ENCODE data around the gene UQCC2. TPM values are rescaled to one million over a fixed set of nuclear protein-coding genes. Genes with fewer than 3 reads are reported as not detected.
A peak's percentile ranks its signal among the peaks of the same experiment; 100 is the strongest.

The UQCC2 gene
- total RNA-seq, 4 donors from 2014 or later = 14.5 to 29.7 (median 23.4) TPM

DNA sequence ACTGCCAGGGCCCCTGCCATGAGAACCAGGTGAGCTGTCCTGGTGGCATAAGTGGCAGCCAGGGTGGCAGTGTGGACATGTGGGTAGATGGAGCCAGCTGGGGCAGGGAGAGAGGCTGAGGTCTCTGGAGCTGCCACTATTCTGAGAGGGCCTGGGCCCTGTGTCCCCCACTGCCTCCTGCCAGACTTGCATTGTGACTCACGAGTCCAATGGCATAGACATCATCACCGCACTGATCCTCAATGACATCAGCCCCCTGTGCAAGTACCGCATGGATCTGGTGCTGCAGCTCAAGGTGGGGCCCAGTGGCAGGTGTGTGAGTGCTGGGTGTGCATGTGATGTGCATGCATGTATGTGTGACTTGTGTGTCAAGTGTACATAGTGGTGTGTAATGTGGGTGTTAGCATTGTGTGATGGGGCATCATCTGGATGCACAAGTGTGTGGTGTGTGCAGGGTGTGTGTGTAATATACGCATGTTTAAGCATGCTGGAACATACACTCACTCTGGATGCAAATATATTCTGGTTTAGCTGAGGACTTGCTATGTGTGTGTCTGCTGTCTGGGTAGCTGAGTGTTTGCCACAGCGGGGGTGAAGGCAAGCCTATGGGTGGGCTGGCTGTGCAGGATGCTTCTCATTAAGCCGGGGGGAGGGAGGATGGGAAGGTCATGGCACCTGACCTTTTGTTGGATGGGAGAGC lies 25.1 kb downstream of the UQCC2 start:
- no peaks in the 10 kb centered on the region for H3K9me3 ChIP-seq
- WGBS, 2 donors = 62% methylated on average over 5 to 6 of the region's 6 CpGs
- H3K27me3 ChIP-seq = no peaks in the 10 kb centered on the region
- peaks cover 5 to 100% (median 43%) of the 10 kb centered on the region in 3 donors for H3K36me3 ChIP-seq
- no peak for DNase-seq (ENCODE audit: low spot score in 2 of 2)
- H3K4me1 ChIP-seq = peaks cover 0 to 33% (median 2%) of the 10 kb centered on the region in 4 donors
- H3K4me3 ChIP-seq = no peak overlapping the region
- no peak overlapping the region for H3K27ac ChIP-seq
- TF ChIP-seq CTCF (IDR thresholded peaks at IDR 0.05) = no peak
- no peak for TF ChIP-seq POLR2A (IDR thresholded peaks at IDR 0.05)
- TF ChIP-seq EP300 (IDR thresholded peaks at IDR 0.05) = no peak

- DNase-seq (ENCODE audit: low spot score in 2 of 2) = no peak
- TF ChIP-seq POLR2A (IDR thresholded peaks at IDR 0.05) = no peak
- no peak for TF ChIP-seq CTCF (IDR thresholded peaks at IDR 0.05)
- TF ChIP-seq EP300 (IDR thresholded peaks at IDR 0.05) = no peak
- H3K4me1 ChIP-seq = peaks cover 0 to 30% (median 2%) of the 10 kb centered on the region in 4 donors
- WGBS, 2 donors = 80 to 85% methylated on average over 29 to 37 of the region's 38 CpGs
- H3K36me3 ChIP-seq = peaks cover 5 to 100% (median 43%) of the 10 kb centered on the region in 3 donors
- peak overlapping the region in 1 of 4 donors; percentile 69 for H3K27ac ChIP-seq
- no peak overlapping the region for H3K4me3 ChIP-seq
- H3K9me3 ChIP-seq = no peaks in the 10 kb centered on the region
- no peaks in the 10 kb centered on the region for H3K27me3 ChIP-seq
Observed at GRCh38 chr6:33685411-33686224, 25.9 kb downstream of the UQCC2 start.

DNA sequence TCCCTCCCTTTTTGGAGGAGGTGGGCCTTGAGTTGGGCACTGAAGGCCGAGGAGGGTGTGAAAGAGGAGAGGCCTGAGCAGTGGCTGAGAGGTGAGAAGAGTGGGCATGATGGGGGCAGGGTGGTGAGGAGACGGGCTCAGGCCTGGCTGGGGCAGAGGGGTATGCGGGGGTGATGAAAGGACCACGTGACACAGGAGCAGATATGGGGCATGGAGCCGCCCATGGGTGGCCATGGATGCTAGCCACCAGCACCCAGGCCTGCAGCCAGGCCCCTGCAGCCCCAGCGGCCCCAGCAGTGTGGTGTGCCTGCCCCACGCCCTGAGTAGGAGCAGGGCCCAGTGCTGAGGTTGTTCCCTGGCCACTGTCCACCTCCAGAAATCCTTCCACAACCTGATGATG lies 26.5 kb downstream of the UQCC2 start:
- peaks cover 5 to 100% (median 49%) of the 10 kb centered on the region in 3 donors for H3K36me3 ChIP-seq
- DNase-seq (ENCODE audit: low spot score in 2 of 2) = no peak
- H3K4me1 ChIP-seq = peaks cover 0 to 25% (median 2%) of the 10 kb centered on the region in 4 donors
- H3K9me3 ChIP-seq = no peaks in the 10 kb centered on the region
- peak overlapping the region in 2 of 4 donors; percentile 69 to 80 for H3K27ac ChIP-seq
- TF ChIP-seq EP300 (IDR thresholded peaks at IDR 0.05) (no peak), POLR2A (IDR thresholded peaks at IDR 0.05) (no peak), CTCF (IDR thresholded peaks at IDR 0.05) (no peak)
- H3K27me3 ChIP-seq = no peaks in the 10 kb centered on the region
- H3K4me3 ChIP-seq = no peak overlapping the region
- WGBS, 2 donors = 84 to 90% methylated on average over 5 to 7 of the region's 7 CpGs

DNA sequence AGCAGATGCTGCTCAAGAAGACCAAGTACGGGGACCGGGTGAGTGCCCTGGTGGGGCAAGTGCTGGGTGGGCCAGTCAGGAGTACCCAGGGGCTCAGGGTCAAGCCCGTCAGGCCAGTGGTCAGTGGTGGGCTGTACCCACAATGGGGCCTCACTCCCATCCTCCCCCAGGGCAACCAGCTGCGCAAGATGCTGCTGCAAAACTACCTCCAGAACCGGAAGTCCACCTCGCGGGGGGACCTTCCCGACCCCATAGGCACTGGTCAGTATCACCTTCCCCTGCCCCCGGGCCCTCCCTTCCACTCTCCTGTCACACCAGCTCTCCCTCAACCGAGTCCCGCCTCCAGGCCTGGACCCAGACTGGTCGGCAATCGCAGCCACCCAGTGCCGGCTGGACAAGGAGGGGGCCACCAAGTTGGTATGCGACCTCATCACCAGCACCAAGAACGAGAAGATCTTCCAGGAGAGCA lies 27.0 kb downstream of the UQCC2 start:
- H3K4me3 ChIP-seq = no peak overlapping the region
- 88 to 89% methylated on average over 15 to 16 of the region's 16 CpGs for WGBS, 2 donors
- peaks cover 0 to 21% (median 2%) of the 10 kb centered on the region in 4 donors for H3K4me1 ChIP-seq
- no peak for DNase-seq (ENCODE audit: low spot score in 2 of 2)
- H3K36me3 ChIP-seq = peaks cover 5 to 100% (median 50%) of the 10 kb centered on the region in 3 donors
- no peaks in the 10 kb centered on the region for H3K9me3 ChIP-seq
- H3K27me3 ChIP-seq = no peaks in the 10 kb centered on the region
- TF ChIP-seq CTCF (IDR thresholded peaks at IDR 0.05) (no peak), POLR2A (IDR thresholded peaks at IDR 0.05) (no peak), EP300 (IDR thresholded peaks at IDR 0.05) (no peak)
- peak overlapping the region in 2 of 4 donors; percentile 69 to 80 for H3K27ac ChIP-seq
